D341Med (cell line): ENCODE measurements around the gene TOGARAM2.

Source experiments
- DNase-seq: peaks from one replicate; pipeline ENCODE4 v3.0.0; 2012; ENCODE audit warnings: low spot score

The TOGARAM2 gene

GRCh38 chr2:29000481-29000880 lies 19.4 kb downstream of the TOGARAM2 start:
- DNase-seq: no peak

DNA sequence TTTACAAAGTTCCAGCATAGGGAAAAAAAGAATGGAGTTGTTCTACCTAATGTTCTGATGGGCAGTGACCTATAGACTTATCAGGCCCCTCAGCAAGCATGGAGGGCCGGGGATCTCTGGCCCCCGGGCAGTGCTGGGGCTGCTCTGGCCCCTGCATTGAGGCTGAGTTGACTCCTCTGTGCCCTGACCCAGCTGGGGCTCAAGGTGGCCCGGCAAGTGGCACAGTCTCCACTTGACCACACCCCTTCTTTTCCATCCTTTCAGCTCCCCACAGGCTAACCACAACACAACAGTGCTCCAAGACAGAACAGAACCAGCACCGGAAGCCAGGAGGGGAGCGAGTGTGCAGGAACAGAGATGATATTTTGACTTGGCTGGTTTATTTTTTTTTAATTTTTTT lies 19.9 kb downstream of the TOGARAM2 start:
- no peak for DNase-seq

GRCh38 chr2:29001806-29002205 lies 20.7 kb downstream of the TOGARAM2 start:
- DNase-seq: no peak

DNA sequence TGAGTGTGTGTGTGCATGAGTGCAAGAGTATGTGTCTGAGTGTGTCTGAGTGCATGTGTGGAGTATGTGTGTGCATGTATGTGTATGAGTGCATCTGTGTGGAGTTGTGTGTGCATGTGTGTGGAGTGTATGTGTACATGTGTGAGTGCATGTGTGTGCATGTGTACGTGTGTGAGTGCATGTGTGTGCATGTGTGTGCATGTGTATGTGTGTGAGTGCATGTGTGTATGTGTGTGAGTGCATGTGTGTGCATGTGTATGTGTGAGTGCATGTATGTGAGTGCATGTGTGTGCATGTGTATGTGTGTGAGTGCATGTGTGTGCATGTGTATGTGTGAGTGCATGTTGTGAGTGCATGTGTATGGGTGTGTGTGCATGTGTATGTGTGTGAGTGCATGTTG lies 23.7 kb downstream of the TOGARAM2 start:
- no peak for DNase-seq

- no peak for DNase-seq
Observed at GRCh38 chr2:29005331-29005730, 24.2 kb downstream of the TOGARAM2 start.

DNA sequence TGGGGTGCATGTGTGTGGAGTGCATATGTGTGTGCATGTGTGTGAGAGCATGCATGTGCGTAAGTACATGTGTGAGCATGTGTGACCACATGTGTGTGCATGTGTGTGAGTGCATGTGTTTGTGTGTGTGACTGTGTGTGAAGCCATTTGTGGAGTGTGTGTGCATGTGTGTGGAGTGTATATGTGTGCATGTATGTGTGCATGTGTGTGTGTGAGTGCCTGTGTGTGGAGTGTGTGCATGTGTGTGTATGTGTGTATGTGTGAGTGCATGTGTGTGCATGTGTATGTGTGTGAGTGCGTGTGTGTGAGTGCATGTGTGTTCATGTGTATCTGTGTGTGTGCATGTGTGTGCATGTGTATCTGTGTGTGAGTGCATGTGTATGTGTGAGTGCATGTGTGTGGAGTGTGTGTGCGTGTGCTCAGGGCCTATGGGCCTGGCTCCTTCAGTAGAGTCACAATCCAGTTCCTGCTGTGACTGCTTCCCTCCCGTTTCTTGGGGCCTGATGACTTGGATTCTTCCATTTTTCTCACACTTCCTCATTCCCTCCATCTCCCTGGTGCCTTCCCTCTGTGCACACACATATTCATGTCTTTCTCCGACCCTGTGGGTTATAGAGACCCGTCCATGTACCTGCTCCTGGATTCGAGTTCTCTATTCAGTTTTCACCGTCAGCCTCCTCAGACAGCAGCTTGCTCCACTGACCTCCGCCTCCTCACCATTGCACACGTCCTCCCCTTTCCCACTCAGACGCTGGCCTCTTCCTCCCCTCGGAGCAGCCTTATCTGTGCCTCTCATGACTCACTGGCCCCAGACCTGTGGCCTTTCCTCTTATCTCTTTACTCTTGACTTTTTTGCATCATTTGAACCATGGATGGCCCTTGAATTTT lies 25.2 kb downstream of the TOGARAM2 start:
- no peak for DNase-seq

- no peak for DNase-seq
Observed at GRCh38 chr2:29006980-29007301, 25.8 kb downstream of the TOGARAM2 start.

DNA sequence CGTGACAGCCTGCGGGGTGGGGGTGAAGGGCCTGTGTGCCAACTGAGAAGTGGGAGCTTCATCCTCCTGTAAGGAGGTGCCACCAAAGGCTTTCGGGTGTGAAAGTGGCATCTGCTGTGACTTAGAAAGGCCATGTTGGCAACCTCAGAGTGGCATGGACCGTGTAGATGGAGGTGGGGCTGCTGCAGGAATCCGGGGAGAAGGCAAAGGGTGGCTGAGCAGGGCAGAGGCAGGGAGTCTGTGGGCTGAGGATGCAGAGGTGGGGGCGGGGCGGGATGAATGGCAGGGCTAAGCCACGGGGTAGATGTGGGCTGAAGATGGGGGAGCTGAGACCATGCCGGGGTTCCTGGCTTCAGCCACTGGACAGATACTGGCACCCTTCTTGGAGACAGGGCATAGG lies 28.2 kb downstream of the TOGARAM2 start:
- DNase-seq: no peak

DNA sequence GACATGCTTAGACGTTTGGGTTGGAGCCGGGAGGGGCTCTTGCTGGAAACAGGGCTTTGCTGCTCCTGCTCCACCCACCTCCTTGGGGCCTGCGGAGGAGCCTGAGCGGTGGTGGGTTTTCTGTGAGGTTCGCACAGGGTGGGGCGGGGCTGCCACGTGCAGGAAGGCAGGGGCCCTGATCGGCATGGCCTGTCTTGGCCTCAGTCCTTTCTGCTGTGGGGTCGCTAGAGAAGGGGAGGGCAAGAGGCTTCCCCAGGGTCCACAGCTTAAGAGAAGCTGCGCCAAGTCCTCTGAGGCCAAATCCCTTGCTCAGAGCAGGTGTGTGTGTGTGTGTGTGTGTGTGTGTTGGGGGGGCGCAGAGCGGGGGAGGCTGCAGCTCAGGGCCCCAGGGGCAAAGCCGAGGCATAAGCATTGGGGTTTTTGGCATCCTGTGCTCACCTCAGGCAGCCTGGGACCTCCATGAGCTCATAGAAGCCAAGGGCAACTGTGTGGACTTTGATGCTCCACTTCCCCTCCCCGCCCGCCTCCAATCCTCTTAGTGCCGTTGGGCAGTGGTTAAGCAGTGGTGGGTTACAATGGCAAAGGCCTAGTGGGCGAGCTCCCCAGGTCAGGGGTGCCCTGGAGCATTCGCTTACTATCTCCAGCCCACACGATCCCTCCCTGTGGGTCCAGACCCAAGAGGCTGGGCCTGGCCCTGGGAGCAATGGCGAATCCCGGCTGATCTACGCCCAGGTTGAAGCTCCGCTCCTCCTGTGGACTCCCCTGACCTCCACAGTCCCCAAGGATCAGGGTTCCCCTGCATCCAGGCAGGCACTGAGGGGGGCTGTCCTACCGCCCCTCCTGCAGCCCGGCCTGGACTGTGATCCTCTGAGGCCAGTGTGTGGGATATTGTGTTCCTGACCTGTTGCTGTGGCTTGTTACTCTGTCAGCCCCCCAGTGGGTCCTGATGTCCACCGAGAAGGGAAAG lies 28.9 kb downstream of the TOGARAM2 start:
- no peak for DNase-seq

DNA sequence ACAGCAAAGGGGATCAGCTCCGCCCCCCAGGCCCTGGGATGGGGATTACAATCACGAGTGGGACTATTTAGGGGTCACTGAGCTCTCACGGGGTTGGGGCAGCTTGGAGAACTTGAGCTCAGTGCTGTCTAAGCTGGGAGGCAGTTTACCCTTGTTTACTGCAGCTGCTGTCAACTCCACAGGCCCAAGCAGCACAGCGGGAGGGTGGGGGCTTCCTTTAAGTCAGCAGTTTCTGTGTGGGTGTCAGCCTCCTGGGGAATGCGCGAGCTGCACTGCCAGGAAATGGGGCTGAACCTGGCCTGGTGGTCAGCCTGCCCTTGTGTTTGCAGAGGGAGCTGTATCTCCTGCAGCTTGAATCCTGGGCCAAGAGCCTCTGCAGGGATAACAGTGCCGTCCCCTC lies 29.8 kb downstream of the TOGARAM2 start:
- no peak for DNase-seq

DNA sequence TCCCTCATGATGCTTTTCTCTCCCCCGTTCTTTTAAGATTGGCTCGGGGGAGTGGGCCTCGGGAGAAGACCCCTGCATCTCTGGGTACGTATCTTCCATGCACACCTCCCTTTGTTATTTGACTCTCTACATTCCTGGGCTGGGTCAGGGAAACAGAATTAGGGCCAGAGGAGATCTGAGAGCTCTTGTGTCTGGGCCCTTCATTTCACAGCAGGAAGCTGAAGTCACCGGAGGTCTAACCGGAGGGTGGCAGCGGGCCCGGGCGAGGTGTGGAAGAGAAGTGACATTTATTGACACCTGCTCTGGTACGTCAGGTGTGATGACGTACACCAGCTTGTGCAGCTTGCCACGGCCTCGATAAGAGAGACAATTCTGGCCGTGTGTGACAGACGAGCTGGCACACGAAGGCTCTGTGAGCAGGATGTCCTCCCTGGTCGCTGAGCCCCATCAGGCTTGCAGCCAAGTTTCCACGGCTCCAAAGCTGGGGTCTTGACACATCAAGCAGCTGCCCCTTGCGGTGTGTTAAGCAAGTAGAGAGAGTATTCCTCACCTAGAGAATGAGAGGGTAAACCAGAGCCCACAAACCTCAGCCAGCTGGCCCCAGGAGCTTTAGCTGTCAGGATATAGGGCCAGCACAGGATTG lies 30.4 kb downstream of the TOGARAM2 start:
- no peak for DNase-seq

DNA sequence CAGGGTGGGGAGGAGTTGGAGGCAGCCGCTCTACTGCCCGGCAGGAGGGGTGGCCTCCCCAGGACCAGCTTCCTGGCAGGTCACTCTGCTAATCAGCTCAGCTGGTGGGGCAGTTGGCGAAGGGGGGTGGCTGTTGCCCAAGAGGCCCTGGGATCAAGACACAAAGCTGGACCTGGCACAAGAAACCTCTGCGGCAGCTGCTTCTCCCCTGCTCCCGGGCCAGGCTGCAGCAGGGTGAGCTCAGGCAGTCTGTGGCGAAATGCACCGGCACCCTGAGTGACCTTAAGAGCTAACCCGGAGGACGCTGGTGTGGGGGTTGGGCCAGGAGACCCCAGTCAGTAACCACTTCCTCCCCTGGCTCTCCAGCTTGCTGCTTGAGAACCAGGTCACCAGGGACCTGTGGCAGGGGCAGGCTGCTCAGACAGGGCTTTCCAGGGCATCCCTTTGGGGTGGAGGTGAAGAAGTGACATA lies 31.1 kb downstream of the TOGARAM2 start:
- DNase-seq: no peak

- no peak for DNase-seq
Observed at GRCh38 chr2:29013057-29013780, 32.1 kb downstream of the TOGARAM2 start.

DNA sequence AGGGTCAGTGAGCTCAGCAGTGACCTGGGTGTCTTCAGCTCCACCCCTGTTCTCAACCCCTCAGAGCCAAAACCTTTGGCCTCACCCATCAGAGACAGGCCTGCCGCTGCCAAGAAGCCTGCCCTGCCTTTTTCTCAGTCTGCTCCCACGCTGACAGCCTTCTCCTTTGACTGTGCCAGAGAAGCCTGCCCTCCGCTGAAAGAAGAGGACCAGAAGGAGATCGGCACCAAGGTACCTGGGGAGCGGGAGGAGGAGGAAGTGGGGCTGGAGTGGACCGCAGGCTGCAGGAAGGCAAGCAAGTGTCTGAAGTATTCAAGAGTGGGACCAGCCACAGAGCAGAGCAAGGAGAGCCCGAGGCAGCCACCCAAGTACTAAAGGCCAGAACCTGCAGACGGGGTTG lies 33.2 kb downstream of the TOGARAM2 start:
- no peak for DNase-seq

DNA sequence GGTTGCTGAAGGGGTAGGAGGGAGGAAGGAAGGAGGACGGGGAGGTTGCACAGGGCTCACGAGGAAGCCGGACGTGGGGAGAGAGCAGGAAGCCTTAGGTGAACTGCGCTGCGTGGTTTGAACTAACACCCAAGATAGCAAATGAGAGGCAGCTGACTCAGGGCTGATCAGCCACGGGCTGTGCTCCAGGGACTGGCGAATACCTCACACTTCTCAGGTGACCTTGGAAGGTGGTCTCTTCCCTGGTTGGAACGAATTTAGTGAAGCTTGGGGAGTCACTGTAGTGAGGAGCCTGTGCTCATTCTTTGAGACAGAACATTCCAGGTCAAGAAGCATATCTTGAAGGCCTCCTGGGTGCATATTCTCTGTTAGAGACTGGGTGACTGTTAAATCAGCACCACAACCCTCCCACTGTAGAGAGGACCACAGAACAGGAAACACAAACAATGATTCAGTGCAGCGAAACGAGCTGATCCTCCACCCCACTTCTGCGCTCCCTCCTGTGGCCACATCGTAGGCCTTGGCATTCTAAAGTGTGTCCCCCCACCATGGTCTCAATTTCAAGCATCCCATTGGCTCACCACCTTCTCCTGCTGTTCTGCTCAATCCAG lies 33.8 kb downstream of the TOGARAM2 start:
- DNase-seq: no peak

- no peak for DNase-seq
Observed at GRCh38 chr2:29015701-29016470, 34.8 kb downstream of the TOGARAM2 start.

- no peak for DNase-seq
Observed at GRCh38 chr2:29016504-29016903, 35.4 kb downstream of the TOGARAM2 start.

DNA sequence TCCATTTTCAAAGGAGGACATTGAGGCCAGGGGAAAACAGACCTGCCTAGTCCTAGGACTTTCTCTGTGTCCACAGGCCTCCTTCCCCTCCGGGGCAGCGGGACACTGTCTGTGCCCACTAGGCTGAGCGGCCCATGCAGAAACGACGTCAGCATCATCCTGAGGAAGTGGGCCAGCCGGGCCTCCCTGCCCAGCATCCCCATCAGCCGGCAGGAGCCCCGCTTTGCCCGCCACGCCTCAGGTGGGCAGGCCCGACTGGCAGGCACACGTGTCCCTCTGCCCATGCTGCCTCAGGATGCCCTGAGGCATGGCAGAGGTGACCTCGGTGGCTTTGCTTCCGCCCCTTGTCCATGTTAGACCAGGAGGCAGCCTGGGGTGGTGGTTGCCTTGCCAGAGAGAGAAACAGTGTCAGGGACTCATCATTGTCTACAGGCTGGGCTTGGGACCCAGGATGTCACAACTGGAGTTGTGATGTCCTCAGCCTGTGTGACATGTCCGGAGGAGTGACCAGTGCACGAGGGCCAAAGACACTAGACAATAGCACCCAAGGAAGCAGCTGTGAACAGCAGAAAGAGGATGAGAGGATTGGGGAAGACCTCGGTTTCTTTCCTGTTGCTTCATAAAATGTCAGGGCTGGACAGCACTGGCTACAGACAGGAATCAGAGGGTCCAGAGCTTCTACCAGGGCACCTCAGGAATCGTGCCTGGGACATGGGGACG lies 36.8 kb downstream of the TOGARAM2 start:
- DNase-seq: no peak

- no peak for DNase-seq
Observed at GRCh38 chr2:29021886-29022285, 40.8 kb downstream of the TOGARAM2 start.

GRCh38 chr2:29022679-29023078 lies 41.6 kb downstream of the TOGARAM2 start:
- no peak for DNase-seq
